ENCODE data around the gene FAM210A. TPM values are rescaled to one million over a fixed set of nuclear protein-coding genes. Genes with fewer than 3 reads are reported as not detected.

FAM210A gene
- polyA plus RNA-seq, 2 donors: 4.9 to 9.7 TPM

- H3K4me3 ChIP-seq (ENCODE audit: low read depth in 1 of 2, low read length in 2 of 2): no peak overlapping the region
- H3K27me3 ChIP-seq (ENCODE audit: control insufficient read depth in 1 of 2, insufficient read depth in 2 of 2, low read length in 2 of 2): no peaks in the 10 kb centered on the region
- H3K9me3 ChIP-seq (ENCODE audit: control insufficient read depth in 2 of 2, insufficient read depth in 1 of 2, low read depth in 1 of 2, low read length in 1 of 2): no peaks in the 10 kb centered on the region
- H3K36me3 ChIP-seq (ENCODE audit: control insufficient read depth in 2 of 2, insufficient read depth in 2 of 2, low read length in 1 of 2): peaks cover 0 to under 1% of the 10 kb centered on the region in 2 donors
- WGBS, 2 donors: 89 to 90% methylated on average over 8 of the region's 8 CpGs
- no peaks in the 10 kb centered on the region for H3K4me1 ChIP-seq (ENCODE audit: control insufficient read depth in 2 of 2, insufficient read depth in 2 of 2, low read length in 1 of 2)
- H3K27ac ChIP-seq (ENCODE audit: low read depth in 2 of 2, low read length in 1 of 2): no peak overlapping the region
These were observed 100.4 kb downstream of the FAM210A start for GRCh38 chr18:13625843-13626543.

- H3K36me3 ChIP-seq (ENCODE audit: control insufficient read depth in 2 of 2, insufficient read depth in 2 of 2, low read length in 1 of 2): peaks cover 0 to 3% of the 10 kb centered on the region in 2 donors
- no peaks in the 10 kb centered on the region for H3K27me3 ChIP-seq (ENCODE audit: control insufficient read depth in 1 of 2, insufficient read depth in 2 of 2, low read length in 2 of 2)
- H3K27ac ChIP-seq (ENCODE audit: low read depth in 2 of 2, low read length in 1 of 2): no peak overlapping the region
- WGBS, 2 donors: 80 to 85% methylated on average over 10 of the region's 10 CpGs
- H3K9me3 ChIP-seq (ENCODE audit: control insufficient read depth in 2 of 2, insufficient read depth in 1 of 2, low read depth in 1 of 2, low read length in 1 of 2): no peaks in the 10 kb centered on the region
- H3K4me1 ChIP-seq (ENCODE audit: control insufficient read depth in 2 of 2, insufficient read depth in 2 of 2, low read length in 1 of 2): no peaks in the 10 kb centered on the region
- H3K4me3 ChIP-seq (ENCODE audit: low read depth in 1 of 2, low read length in 2 of 2): no peak overlapping the region
These were observed 101.0 kb downstream of the FAM210A start for GRCh38 chr18:13625355-13625754.

- Histone ChIP-seq H3K27me3 (ENCODE audit: control insufficient read depth in 1 of 2, insufficient read depth in 2 of 2, low read length in 2 of 2) (no peaks in the 10 kb centered on the region), H3K36me3 (ENCODE audit: control insufficient read depth in 2 of 2, insufficient read depth in 2 of 2, low read length in 1 of 2) (peaks cover 0 to 3% of the 10 kb centered on the region in 2 donors), H3K9me3 (ENCODE audit: control insufficient read depth in 2 of 2, insufficient read depth in 1 of 2, low read depth in 1 of 2, low read length in 1 of 2) (no peaks in the 10 kb centered on the region), H3K4me1 (ENCODE audit: control insufficient read depth in 2 of 2, insufficient read depth in 2 of 2, low read length in 1 of 2) (no peaks in the 10 kb centered on the region), H3K4me3 (ENCODE audit: low read depth in 1 of 2, low read length in 2 of 2) (no peak overlapping the region), H3K27ac (ENCODE audit: low read depth in 2 of 2, low read length in 1 of 2) (no peak overlapping the region)
- WGBS, 2 donors: 85 to 86% methylated on average over 11 of the region's 11 CpGs
These were observed 101.7 kb downstream of the FAM210A start for GRCh38 chr18:13624563-13625237.

GRCh38 chr18:13623871-13624270, 102.5 kb downstream of the FAM210A start:
- H3K4me3 ChIP-seq (ENCODE audit: low read depth in 1 of 2, low read length in 2 of 2): no peak overlapping the region
- H3K27me3 ChIP-seq (ENCODE audit: control insufficient read depth in 1 of 2, insufficient read depth in 2 of 2, low read length in 2 of 2): no peaks in the 10 kb centered on the region
- WGBS, 2 donors: 93 to 95% methylated on average over 13 of the region's 13 CpGs
- H3K27ac ChIP-seq (ENCODE audit: low read depth in 2 of 2, low read length in 1 of 2): no peak overlapping the region
- H3K4me1 ChIP-seq (ENCODE audit: control insufficient read depth in 2 of 2, insufficient read depth in 2 of 2, low read length in 1 of 2): no peaks in the 10 kb centered on the region
- H3K36me3 ChIP-seq (ENCODE audit: control insufficient read depth in 2 of 2, insufficient read depth in 2 of 2, low read length in 1 of 2): peaks cover 0 to 3% of the 10 kb centered on the region in 2 donors
- no peaks in the 10 kb centered on the region for H3K9me3 ChIP-seq (ENCODE audit: control insufficient read depth in 2 of 2, insufficient read depth in 1 of 2, low read depth in 1 of 2, low read length in 1 of 2)

GRCh38 chr18:13623348-13623747, 103.0 kb downstream of the FAM210A start:
- Histone ChIP-seq H3K27ac (ENCODE audit: low read depth in 2 of 2, low read length in 1 of 2) (no peak overlapping the region), H3K27me3 (ENCODE audit: control insufficient read depth in 1 of 2, insufficient read depth in 2 of 2, low read length in 2 of 2) (no peaks in the 10 kb centered on the region), H3K4me3 (ENCODE audit: low read depth in 1 of 2, low read length in 2 of 2) (no peak overlapping the region), H3K36me3 (ENCODE audit: control insufficient read depth in 2 of 2, insufficient read depth in 2 of 2, low read length in 1 of 2) (peaks cover 0 to 3% of the 10 kb centered on the region in 2 donors), H3K4me1 (ENCODE audit: control insufficient read depth in 2 of 2, insufficient read depth in 2 of 2, low read length in 1 of 2) (no peaks in the 10 kb centered on the region), H3K9me3 (ENCODE audit: control insufficient read depth in 2 of 2, insufficient read depth in 1 of 2, low read depth in 1 of 2, low read length in 1 of 2) (no peaks in the 10 kb centered on the region)
- WGBS, 2 donors: 61 to 62% methylated on average over 10 of the region's 10 CpGs

GRCh38 chr18:13622751-13623150, 103.6 kb downstream of the FAM210A start:
- no peak overlapping the region for H3K4me3 ChIP-seq (ENCODE audit: low read depth in 1 of 2, low read length in 2 of 2)
- H3K27me3 ChIP-seq (ENCODE audit: control insufficient read depth in 1 of 2, insufficient read depth in 2 of 2, low read length in 2 of 2): no peaks in the 10 kb centered on the region
- WGBS, 2 donors: 89 to 96% methylated on average over 8 of the region's 8 CpGs
- H3K4me1 ChIP-seq (ENCODE audit: control insufficient read depth in 2 of 2, insufficient read depth in 2 of 2, low read length in 1 of 2): no peaks in the 10 kb centered on the region
- no peak overlapping the region for H3K27ac ChIP-seq (ENCODE audit: low read depth in 2 of 2, low read length in 1 of 2)
- H3K36me3 ChIP-seq (ENCODE audit: control insufficient read depth in 2 of 2, insufficient read depth in 2 of 2, low read length in 1 of 2): peaks cover 0 to 3% of the 10 kb centered on the region in 2 donors
- no peaks in the 10 kb centered on the region for H3K9me3 ChIP-seq (ENCODE audit: control insufficient read depth in 2 of 2, insufficient read depth in 1 of 2, low read depth in 1 of 2, low read length in 1 of 2)

GRCh38 chr18:13621886-13622619, 104.3 kb downstream of the FAM210A start:
- Histone ChIP-seq H3K4me3 (ENCODE audit: low read depth in 1 of 2, low read length in 2 of 2) (no peak overlapping the region), H3K4me1 (ENCODE audit: control insufficient read depth in 2 of 2, insufficient read depth in 2 of 2, low read length in 1 of 2) (no peaks in the 10 kb centered on the region), H3K27ac (ENCODE audit: low read depth in 2 of 2, low read length in 1 of 2) (no peak overlapping the region), H3K9me3 (ENCODE audit: control insufficient read depth in 2 of 2, insufficient read depth in 1 of 2, low read depth in 1 of 2, low read length in 1 of 2) (no peaks in the 10 kb centered on the region), H3K36me3 (ENCODE audit: control insufficient read depth in 2 of 2, insufficient read depth in 2 of 2, low read length in 1 of 2) (peaks cover 0 to 3% of the 10 kb centered on the region in 2 donors), H3K27me3 (ENCODE audit: control insufficient read depth in 1 of 2, insufficient read depth in 2 of 2, low read length in 2 of 2) (no peaks in the 10 kb centered on the region)
- 85 to 93% methylated on average over 19 of the region's 19 CpGs for WGBS, 2 donors

GRCh38 chr18:13621446-13621849, 104.9 kb downstream of the FAM210A start:
- Histone ChIP-seq H3K4me3 (ENCODE audit: low read depth in 1 of 2, low read length in 2 of 2) (no peak overlapping the region), H3K27me3 (ENCODE audit: control insufficient read depth in 1 of 2, insufficient read depth in 2 of 2, low read length in 2 of 2) (no peaks in the 10 kb centered on the region), H3K36me3 (ENCODE audit: control insufficient read depth in 2 of 2, insufficient read depth in 2 of 2, low read length in 1 of 2) (peaks cover 0 to 3% of the 10 kb centered on the region in 2 donors), H3K4me1 (ENCODE audit: control insufficient read depth in 2 of 2, insufficient read depth in 2 of 2, low read length in 1 of 2) (peaks cover 0 to 2% of the 10 kb centered on the region in 2 donors), H3K9me3 (ENCODE audit: control insufficient read depth in 2 of 2, insufficient read depth in 1 of 2, low read depth in 1 of 2, low read length in 1 of 2) (no peaks in the 10 kb centered on the region), H3K27ac (ENCODE audit: low read depth in 2 of 2, low read length in 1 of 2) (no peak overlapping the region)
- 95 to 96% methylated on average over 23 of the region's 23 CpGs for WGBS, 2 donors

GRCh38 chr18:13620818-13621445, 105.4 kb downstream of the FAM210A start:
- 93 to 96% methylated on average over 29 of the region's 29 CpGs for WGBS, 2 donors
- Histone ChIP-seq H3K4me3 (ENCODE audit: low read depth in 1 of 2, low read length in 2 of 2) (no peak overlapping the region), H3K27me3 (ENCODE audit: control insufficient read depth in 1 of 2, insufficient read depth in 2 of 2, low read length in 2 of 2) (no peaks in the 10 kb centered on the region), H3K27ac (ENCODE audit: low read depth in 2 of 2, low read length in 1 of 2) (no peak overlapping the region), H3K9me3 (ENCODE audit: control insufficient read depth in 2 of 2, insufficient read depth in 1 of 2, low read depth in 1 of 2, low read length in 1 of 2) (no peaks in the 10 kb centered on the region), H3K4me1 (ENCODE audit: control insufficient read depth in 2 of 2, insufficient read depth in 2 of 2, low read length in 1 of 2) (peaks cover 0 to 4% of the 10 kb centered on the region in 2 donors), H3K36me3 (ENCODE audit: control insufficient read depth in 2 of 2, insufficient read depth in 2 of 2, low read length in 1 of 2) (peaks cover 0 to 3% of the 10 kb centered on the region in 2 donors)
